Stimulated activated CD4-positive, alpha-beta T cell treated with anti-CD3 and anti-CD28 coated beads, TNF-alpha, amount 100 ng/mL, for 24 hours (primary cell): ENCODE data around the gene HTRA2.
A peak's percentile ranks its signal among the peaks of the same experiment; 100 is the strongest.

Source experiments
- DNase-seq, 3 experiments: peaks; one replicate each; pipeline ENCODE4 v3.0.0-alpha.2; 2020; ENCODE audit warnings: low read depth in 3 of 3

Gene HTRA2

DNA sequence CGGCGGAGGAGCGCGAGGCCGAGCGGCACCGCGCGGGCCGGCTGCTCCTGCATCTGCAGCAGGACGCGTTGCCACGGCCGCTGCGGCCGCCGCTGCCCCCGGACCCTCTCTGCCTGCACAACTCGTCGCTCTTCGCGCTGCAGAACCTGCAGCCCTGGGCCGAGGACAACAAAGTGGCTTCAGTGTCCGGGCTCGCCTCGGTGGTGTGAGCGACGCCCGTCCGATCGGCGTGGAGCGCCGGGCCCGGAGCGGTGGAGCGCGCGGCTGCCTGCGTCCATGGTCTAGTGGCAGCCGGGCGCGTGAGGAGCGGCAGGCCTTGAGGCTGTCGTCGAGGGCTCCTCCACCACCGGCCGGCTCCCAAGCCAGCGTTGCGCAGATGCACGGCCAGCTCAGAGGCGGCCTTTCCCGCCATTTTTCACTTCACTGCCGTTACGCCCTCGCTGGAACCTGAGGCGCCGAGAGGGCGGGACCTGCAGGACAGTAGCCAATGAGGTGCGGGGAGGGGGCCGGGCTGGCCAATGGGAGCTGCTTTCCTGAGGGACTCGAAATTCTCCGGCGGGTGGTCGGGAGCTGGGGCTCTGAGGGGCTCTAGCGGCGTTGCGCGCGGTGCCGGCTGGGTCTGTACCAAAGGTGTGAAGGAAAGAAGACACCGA lies 13.6 kb upstream of the HTRA2 start:
- DNase-seq: peak in 2 of 3 experiments; percentile 68 to 78

DNA sequence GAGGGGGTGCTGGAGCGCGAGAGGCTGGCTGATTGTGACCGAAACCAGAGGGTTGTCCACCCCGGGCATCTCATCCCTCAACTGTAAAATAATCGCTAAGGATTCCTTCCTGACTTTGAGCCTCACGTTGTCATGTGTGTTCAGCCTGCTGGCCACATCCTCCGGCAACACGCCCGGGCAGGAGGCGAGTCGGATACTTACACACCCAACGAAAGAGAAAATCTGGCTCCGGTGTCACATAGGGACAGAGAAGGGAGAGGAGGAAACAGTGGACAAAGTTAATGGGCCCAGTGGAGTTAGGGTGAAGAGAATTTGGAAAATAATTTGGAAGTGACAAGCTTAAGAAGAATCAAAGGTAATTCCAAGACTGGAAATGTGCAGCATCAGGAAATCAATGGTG lies 13.1 kb upstream of the HTRA2 start:
- no peak for DNase-seq

DNA sequence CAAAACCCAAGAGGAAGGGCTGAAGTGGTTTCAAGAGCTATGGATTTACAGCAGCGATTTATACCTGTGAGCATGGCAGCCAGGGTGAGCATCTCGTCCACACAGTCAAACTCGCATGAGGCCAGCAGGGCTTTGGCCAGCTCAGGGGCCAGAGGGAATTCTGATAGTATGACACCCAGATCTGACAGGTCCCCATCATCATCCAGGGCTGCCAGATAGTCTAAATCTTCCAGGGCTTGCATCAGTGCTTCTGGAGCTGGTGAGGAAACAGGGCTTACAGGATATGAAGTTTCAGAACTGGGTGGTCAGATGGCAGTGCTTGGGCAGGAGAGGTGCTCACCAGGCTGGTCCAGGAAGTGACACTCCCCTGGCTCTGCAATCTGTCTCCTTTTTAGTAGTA lies 7.2 kb upstream of the HTRA2 start:
- no peak for DNase-seq

DNA sequence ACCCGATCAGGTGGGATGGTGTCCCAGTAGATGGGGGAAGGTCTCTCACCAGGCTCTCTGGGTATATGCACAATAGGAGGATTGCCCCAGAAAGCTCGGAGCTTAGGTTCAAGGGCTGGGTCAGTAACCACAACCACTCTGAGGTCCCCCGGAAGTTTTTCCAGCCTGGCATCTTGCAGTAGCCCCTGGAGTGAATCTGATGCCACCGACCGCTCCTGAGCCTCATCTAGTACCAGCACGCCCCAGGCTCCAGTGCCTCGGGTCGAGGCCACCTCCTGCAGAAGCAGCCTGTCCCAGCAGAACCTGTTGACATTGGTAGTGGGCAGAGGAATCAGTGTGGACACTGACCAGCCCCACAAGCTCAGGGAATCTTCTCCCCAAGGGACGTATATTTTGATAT lies 5.7 kb upstream of the HTRA2 start:
- no peak for DNase-seq

DNA sequence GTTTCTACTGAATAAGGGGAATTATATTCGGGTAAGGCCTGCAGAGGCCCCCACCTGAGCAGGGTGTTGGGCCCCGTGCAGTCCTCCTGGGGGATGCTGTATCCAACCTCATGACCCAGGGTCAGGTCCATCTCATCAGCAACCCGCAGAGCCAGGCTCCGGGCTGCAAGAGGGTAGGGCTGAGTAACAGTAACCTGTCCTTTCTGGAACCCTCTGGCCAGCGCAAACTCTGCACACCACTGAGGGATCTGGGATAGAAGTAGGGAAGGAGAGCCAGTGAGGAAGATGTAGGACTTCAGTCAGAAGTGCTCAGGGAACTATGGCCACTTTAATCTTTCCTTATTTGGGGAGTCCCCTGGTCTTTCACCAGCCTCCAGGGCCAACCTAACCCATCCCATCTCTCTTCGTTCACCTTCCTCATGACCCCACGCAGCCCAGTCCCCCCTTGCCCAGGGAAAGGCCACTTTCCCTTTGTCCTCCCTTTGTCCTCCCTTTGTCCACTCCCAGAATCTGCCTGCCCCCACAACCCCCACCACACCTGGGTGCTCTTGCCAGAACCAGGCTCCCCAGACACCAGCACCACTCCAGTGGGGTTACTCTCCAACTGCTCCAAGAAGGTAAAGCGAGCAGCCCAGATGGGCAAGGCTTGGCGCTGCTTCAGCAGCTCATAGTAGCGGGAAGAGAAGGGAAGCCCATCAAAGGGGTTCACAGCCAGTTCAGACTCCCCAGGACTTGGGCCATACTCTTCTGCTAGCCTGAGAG lies 4.6 kb upstream of the HTRA2 start:
- no peak for DNase-seq

DNA sequence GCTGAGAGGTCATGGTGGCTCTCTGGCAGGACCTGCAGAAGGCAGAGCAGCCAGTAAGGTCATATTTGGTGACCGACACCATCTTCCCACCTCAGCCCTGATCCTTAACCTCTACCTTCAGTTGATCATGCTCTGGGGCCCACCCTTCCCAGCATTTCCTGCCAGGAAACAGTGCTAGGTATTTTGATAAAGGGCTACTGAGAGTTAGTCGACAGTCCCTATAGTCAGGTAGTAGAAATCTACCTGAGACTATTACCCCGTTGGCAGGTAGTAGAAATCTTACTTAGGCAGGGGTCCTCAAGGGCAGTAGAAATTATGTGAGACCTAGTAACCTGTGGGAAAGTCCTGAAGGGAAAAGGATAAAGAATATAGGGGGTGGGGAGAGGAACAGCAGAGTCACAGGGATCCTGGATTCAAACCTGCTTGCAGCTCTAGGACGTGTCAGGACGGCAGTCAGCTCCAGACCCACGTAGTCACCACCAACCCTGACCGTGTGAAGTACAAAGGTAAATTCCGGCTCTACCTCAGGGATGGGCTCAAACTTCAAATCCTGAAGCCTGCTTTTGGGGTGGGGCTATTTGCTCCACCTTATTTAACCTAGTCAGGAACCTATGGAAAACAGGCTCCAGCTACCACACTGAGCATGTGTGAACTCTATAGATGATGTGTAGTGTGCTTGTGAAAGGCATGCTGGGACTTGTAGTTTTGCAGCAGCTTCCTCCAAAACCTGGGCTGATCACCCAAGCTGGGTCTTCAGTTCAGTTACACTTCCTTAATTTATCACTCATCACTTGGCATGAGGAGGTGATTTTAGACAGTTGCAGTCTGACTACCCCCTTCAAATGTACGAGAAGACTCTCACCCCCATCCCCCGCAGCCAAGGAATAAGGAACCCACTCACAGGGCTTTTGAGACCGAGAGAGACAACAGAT lies 3.8 kb upstream of the HTRA2 start, which contains the start of gene DQX1:
Gene DQX1 (minus strand): TSS at position 515 of the 932 bp plus-strand sequence. CDS start 502 bp downstream, at position 13.
- DNase-seq: no peak

DNA sequence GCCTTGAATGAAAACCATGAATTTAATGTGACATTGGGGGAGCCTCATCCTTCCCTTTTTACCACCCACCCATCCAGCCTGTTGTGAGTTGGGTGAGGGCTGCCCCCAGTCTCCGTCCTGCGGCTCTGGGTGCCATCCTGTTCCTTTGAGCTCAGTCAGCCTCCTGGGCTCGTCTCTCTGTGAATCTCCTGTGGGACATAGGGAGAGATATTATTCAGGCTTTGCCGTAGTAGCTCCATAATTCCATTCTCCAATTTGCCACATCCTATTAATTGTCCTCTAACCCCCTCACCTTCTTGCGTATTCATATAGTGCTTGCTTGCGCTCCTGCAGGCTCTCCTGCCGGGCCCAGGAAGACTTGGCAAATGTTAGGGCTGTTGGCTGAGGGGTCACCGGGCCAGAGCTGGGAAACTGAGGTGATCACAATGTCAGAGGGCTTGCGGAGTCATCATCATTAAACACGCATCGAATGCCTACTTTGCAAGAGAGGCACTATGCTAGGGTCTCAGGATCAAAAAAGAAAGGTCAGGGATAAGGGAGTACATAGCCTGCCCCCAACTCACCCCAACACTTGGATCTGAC lies 3.0 kb upstream of the HTRA2 start:
- no peak for DNase-seq

DNA sequence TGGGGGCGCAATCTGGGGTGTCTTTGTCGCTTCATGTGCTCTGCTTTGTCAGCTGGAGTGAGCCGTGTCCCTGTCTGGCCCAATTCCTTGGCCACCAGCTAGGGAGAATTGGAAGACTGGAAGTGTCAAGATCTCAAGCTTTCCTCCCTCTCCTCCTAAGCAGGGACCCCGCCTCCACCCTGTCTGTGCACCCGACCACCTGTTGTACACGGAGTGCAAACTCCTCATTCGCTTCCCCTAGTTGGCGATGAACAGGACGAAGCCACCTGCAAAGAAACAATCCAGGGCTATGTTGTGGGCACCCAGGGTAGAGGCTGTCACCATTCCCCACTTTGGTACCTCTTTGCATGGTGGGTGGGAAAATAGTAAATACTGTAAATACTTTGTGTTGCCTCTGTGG lies 2.0 kb upstream of the HTRA2 start:
- DNase-seq: no peak

DNA sequence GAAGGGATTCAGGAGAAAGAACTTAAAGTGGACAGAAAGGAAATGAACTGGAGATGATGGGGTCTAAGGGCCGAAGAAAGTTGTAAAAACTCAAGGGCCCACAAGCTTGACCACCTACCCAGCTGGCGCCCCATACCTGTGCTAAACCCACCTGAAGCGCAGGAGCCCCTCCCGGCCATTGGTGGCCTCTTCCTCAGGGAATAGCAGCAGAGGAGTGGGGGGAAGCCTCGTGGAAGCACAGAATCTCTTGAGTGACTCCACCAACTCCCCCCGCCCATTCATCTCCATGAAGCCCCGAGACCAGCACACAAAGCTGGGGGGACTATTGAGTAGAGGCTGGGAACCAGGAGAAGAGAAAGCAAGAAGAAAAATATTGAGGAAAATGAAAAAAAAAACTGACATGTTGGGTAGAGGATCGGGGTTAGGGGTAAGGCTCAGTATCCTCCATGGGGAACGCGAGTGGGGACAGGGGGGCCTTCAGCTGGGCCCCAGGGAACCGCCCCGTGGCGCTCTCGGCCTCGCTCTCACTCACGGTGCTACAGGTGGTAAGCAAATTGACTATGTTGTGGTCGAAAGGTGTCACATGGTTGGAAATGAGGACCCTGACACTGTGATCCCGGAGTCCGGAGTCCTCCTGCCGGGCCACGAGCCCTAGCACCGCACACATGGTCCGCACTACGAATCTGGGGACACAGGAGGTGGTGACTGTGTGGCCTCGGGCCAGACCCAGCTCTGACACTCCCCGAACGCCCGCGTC lies 955 bp upstream of the HTRA2 start:
- no peak for DNase-seq

DNA sequence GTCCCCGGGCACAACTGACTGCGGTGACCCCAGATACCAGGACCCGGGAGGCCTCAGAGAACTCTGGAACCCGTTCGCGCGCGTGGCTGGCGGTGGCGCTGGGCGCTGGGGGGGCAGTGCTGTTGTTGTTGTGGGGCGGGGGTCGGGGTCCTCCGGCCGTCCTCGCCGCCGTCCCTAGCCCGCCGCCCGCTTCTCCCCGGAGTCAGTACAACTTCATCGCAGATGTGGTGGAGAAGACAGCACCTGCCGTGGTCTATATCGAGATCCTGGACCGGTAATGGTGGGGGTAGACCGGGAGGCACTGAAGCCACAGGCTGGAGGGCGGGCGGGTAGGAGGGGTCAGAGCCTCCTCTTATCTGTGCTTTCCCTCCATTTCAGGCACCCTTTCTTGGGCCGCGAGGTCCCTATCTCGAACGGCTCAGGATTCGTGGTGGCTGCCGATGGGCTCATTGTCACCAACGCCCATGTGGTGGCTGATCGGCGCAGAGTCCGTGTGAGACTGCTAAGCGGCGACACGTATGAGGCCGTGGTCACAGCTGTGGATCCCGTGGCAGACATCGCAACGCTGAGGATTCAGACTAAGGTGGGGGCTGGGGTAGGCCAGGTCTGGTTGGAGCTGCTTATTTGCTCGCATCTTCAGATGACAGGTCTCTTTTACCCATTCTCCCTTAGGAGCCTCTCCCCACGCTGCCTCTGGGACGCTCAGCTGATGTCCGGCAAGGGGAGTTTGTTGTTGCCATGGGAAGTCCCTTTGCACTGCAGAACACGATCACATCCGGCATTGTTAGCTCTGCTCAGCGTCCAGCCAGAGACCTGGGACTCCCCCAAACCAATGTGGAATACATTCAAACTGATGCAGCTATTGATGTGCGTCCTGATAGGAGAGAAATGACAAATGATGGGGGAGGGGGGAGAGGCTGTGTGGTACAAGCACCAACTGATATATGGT lies 780 bp downstream of the HTRA2 start:
- peak in 1 of 3 experiments; percentile 46 for DNase-seq

DNA sequence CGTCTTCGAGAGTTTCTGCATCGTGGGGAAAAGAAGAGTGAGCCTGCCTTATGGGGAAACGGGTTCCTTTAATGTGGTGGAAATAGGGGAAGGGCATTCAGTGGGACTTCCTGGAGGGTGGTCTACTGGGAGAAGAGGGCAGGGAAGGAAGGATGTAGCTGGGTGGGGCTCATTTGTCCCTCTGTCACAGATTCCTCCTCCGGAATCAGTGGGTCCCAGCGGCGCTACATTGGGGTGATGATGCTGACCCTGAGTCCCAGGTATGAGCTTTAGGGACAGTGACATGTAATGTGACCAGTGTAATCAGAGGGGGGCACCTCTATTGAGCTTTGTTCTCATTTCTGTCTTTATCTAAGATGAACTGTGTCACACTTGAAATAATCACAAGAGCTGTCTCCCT lies 1.9 kb downstream of the HTRA2 start:
- DNase-seq: no peak

DNA sequence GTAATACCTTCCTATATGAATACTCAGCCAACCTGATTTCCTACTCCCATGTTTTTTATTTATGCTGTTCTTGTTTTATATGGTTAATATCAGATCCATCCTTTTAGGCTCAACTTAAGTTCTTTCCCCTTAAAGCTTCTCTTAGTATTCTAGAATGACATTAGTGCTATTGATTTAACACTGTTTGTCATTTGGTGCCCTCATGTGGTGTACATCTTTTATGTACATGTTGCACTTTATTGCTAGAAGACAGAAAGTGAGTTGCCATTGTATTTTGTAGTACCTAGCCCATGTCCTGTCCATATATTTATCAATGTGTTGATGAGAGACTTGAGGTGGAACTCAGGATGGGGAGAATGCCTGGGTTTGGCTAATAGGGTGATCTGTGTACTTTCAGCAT lies 2.5 kb downstream of the HTRA2 start:
- no peak for DNase-seq

DNA sequence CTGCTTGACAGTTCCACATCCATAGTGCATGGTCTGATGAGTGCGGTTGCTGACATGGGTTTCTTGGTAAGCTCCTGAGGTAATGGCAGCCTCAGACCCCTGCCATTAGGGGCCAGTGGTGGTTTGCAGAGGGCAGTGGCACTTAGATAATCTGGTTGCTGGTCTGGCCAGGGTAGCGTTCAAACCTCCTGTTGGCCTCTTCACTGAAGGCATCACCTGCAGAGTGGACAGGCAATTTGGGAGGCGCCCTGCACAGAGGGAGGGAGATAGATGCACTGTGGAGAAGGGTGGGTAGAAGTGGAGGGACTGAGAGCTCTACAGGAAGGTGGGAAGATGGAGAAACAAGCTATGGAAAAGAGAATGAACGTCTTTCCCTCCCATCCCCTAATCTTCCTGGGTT lies 3.7 kb downstream of the HTRA2 start:
- DNase-seq: no peak

DNA sequence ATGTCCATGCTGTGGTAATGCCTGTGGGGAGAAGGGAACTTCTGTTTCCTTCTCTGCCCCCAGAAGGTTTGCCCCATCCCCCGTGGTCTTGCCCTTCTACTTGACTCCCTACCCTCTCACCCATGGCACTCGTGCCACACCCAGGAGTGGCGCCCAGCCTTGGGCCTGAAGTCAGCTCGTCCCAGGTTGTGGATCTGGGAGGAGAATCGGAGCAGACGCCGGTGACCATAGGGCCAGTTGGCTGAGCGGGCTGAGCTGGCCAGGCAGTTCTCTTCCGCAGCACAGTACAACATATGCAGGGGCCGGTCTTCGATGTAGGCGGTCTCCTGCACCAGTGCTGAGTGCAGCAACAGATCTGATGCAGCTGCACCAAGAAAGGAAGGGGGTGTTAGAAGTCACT lies 4.7 kb downstream of the HTRA2 start:
- DNase-seq: no peak

DNA sequence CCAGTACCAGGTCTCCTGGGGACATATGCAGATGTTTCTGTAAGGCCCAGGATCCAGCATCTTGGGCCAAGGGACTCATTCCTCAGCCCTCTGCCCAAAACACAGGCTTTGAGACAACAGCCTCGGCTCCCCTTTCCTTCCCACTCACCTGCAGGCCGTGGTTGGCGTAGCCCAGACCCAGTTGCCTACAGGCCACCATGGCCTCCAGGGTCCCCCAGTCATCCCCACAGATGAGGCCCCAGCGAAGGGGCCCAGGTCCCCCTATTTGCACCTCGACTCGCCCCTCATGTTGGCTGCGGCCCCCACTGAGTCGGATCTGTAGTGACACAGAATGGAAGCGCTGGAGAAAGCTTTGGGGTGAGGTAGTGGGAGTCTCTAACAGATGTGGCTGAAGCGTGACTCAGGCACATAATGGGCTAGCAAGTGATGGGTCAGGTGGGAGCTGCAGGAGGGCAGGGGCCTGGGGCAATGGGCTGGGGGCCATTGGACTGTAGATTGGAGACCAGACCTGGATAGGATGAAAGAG lies 5.8 kb downstream of the HTRA2 start:
- no peak for DNase-seq

DNA sequence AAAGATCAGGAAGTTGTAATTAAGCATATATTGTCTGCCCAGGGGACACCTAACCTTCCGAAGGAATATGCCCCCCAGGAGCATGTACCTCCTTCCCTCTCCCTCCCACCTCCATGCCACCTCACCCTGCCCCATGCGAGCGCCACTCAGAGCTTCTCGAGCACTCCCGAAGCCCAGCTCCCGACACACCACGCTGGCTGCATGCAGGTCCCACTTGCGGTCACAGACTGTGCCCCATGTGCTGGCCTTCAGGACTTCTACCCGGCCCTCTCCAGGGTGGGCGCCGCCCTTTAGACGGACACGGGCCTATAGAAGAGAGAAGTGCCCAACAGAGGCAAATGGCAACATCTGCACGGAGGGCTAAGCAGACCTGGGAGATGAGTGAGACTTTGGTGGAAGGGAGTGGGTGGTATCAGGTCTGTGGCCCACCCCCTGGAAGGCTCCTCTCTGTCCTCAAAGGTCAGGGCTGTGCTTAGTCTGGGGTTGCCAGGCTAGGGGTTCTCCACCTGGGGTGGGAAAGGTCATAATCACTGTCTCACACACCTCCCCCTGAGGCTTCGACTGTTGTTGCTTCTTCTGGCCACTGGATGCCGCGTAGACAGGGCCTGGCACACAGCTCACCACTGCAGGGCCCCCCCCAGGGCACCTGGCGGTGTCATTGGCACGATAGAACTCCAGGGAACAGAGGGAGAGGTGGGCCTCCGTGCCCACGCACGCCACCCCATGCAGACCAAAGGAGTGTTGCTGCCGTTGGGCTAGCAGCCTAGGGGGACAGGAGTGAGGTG lies 6.6 kb downstream of the HTRA2 start:
- no peak for DNase-seq

DNA sequence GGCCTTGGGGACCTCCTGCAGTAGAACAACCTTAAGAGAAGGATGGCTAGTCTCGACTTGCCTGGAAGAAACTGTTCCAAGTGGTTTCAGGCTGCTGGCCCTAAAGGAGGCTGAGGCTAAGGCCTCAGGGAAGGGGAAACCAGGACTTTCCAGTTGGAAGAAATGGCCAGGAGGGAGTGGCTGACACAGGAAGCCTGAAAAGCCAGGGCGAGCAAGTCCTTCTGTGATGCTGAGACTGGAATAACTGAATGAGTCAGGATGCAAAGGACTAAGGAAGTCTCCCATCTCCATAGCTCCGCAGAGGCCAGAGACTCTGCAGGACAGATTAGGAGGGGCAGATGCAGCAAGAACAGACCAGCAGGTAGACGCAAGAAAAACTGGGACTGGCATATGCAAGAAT lies 7.4 kb downstream of the HTRA2 start:
- no peak for DNase-seq

DNA sequence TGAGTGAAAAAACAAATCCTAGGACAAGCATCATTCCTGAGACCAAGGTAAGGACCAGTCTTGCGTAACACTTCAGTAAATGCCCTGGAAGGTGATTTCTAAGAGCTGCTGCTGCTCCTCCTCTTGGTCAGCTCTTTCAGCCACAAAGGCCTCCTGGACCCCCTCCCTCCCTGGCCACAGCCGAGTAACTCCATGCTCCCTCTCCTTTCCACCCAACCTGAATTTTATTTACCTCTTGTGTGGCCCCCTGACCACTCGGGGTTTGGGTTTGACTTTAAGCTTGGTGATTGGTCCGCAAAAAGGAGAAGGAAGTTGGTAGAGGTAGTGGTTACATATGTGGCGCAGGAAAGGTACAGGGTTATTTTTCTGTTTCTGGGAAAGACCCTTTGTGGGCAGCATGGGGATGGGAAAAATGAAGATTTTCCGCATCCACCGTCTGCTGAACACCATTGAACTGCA lies 9.2 kb downstream of the HTRA2 start:
- DNase-seq: no peak

DNA sequence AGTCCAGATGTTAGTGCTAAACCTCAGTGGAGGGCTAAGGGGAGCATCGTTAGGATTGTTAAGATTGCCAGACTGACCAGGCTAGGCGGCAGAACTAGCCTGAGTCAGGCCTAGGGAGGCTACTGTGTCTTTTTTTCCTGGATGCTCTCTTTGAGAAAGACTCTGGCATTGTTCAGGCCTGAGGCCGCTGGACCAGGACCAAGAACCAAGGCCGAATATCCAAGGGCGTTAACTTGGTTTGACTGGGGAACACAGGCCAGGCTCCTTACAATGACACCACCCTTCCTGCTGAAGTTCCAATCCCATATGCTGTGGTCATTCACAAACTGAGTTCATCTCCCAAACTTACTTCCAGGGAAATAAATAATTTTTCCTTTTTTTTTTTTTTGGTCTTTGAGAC lies 10.6 kb downstream of the HTRA2 start:
- DNase-seq: no peak
